SK-N-SH (cell line): ENCODE results near the gene DNHD1.

ENCODE experiments used
- POLR2AphosphoS5 ChIP-seq: IDR thresholded peaks from 2 replicates; pipeline ENCODE4 v1.6.1; 2012; ENCODE audit warnings: low read depth, low read length
- RAD21 ChIP-seq: IDR thresholded peaks from 2 replicates; pipeline ENCODE4 v1.6.1; 2012; ENCODE audit warnings: mild to moderate bottlenecking, low read length
- TF ChIP-seq, protein P1 (sequence below): IDR thresholded peaks from 2 replicates; pipeline ENCODE4 v1.6.1; 2012; ENCODE audit warnings: mild to moderate bottlenecking, low read depth, low read length, moderate library complexity
- TF ChIP-seq, protein P2 (sequence below): fragments of 200-600 bp; sonication (generic); IDR thresholded peaks from 2 replicates; pipeline ENCODE4 v1.6.1; 2017; ENCODE audit warnings: antibody characterized with exemption, mild to moderate bottlenecking, moderate library complexity

DNA sequence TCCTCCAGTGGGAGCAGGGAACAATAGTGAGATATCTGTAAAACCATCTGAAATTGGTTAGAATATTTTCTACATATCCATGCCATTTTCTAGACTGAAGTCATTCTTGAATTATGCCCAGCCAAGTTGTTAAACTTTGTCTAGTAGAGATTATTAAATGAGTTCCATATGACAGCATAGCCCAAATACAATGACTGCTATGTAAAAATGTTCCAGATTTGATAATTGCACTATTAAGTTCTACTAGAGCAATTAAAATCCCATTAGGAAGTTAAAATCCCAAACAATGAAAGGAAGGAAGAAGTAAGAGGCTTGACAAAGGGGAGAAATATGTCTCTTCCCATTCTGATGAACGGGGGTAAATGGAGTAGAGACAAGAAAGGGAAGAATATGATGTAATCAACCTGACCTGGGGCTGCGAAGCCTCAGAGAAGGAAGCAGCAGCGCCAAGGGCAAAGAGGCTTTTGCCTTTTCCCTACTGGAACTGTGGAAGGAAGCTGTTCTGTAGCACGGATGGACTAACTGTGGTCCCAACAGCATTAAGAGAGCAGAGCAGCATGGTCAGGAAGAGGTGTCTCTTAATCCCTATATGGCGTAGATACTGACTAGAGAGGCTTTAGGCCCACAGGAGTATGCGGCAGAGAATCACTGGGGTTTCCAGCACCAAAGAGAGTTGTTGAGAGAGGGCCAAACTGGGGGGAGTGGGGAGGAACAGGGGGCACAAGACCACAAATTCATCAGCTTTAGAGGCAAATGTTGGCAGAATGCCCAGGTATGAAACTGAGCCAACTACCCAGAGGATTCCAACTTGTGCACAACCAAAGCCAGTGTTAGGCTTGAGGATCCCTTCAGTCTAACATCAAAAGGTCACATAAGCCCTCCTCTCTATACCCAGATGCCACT lies 79.6 kb downstream of the DNHD1 start:
- TF ChIP-seq, protein P1, sequence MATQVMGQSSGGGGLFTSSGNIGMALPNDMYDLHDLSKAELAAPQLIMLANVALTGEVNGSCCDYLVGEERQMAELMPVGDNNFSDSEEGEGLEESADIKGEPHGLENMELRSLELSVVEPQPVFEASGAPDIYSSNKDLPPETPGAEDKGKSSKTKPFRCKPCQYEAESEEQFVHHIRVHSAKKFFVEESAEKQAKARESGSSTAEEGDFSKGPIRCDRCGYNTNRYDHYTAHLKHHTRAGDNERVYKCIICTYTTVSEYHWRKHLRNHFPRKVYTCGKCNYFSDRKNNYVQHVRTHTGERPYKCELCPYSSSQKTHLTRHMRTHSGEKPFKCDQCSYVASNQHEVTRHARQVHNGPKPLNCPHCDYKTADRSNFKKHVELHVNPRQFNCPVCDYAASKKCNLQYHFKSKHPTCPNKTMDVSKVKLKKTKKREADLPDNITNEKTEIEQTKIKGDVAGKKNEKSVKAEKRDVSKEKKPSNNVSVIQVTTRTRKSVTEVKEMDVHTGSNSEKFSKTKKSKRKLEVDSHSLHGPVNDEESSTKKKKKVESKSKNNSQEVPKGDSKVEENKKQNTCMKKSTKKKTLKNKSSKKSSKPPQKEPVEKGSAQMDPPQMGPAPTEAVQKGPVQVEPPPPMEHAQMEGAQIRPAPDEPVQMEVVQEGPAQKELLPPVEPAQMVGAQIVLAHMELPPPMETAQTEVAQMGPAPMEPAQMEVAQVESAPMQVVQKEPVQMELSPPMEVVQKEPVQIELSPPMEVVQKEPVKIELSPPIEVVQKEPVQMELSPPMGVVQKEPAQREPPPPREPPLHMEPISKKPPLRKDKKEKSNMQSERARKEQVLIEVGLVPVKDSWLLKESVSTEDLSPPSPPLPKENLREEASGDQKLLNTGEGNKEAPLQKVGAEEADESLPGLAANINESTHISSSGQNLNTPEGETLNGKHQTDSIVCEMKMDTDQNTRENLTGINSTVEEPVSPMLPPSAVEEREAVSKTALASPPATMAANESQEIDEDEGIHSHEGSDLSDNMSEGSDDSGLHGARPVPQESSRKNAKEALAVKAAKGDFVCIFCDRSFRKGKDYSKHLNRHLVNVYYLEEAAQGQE, result no peak
- no peak for TF ChIP-seq RAD21
- TF ChIP-seq, protein P2, sequence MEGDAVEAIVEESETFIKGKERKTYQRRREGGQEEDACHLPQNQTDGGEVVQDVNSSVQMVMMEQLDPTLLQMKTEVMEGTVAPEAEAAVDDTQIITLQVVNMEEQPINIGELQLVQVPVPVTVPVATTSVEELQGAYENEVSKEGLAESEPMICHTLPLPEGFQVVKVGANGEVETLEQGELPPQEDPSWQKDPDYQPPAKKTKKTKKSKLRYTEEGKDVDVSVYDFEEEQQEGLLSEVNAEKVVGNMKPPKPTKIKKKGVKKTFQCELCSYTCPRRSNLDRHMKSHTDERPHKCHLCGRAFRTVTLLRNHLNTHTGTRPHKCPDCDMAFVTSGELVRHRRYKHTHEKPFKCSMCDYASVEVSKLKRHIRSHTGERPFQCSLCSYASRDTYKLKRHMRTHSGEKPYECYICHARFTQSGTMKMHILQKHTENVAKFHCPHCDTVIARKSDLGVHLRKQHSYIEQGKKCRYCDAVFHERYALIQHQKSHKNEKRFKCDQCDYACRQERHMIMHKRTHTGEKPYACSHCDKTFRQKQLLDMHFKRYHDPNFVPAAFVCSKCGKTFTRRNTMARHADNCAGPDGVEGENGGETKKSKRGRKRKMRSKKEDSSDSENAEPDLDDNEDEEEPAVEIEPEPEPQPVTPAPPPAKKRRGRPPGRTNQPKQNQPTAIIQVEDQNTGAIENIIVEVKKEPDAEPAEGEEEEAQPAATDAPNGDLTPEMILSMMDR, result no peak
- peak; percentile 75 for TF ChIP-seq POLR2AphosphoS5
